HG02642 (cell line): ENCODE results near the gene TENT4B.
A peak's percentile ranks its signal among the peaks of the same experiment; 100 is the strongest.

Experiments
- ATAC-seq: cut with Tn5 transposase; IDR thresholded peaks from one replicate; pipeline ENCODE4 v1.9.1; 2021; ENCODE audit warnings: mild to moderate bottlenecking; ENCODE audit not compliant: unreplicated experiment, poor library complexity

The TENT4B gene

DNA sequence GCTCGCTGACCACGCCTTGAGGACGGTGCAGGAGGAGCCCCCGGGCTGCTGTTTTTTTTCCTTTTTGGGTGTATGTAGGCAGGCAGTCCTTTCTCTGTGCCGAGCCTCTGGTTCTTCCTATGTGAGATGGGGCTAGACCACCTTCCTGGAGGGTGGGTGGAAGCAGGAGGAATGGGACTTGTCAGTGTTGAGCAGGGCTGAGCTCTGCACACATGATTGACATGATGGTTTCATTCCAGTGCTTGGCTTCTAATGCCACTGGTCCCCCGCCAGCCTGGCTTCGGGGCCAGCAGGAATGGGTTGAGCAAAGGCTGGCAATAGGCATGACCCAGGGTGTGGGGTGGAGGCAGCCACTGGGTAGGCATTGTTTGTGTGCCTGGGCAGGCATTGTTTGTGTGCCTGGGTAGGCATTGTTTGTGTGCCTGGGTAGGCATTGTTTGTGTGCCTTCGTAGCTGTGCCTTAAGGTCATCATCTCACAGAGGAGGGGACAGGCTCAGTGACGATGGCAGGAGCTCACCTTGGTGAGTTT, 99.0 kb downstream of the TENT4B start:
- no peak for ATAC-seq

- no peak for ATAC-seq
Measured at GRCh38 chr16:50252874-50253513, 99.9 kb downstream of the TENT4B start.

DNA sequence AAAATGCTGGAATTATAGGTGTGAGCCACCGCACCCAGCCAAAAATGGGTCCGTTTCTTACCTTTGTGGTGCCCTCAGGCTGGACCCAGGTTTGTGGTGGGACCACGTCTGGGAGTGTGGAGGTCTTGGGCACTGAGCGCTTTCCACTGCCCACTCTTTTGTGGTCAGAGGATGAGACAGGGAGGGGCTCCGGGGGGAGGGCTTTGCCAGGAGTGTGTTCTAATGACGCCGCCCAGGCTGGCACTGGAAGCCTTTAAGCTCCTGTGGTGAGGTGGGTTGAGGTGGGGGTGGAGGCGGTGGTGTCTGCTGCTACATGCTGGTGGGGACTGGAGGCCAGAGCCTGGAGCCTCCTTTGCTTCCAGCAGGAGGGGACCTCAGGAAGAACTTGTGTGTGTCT, 100.4 kb downstream of the TENT4B start:
- ATAC-seq = no peak

DNA sequence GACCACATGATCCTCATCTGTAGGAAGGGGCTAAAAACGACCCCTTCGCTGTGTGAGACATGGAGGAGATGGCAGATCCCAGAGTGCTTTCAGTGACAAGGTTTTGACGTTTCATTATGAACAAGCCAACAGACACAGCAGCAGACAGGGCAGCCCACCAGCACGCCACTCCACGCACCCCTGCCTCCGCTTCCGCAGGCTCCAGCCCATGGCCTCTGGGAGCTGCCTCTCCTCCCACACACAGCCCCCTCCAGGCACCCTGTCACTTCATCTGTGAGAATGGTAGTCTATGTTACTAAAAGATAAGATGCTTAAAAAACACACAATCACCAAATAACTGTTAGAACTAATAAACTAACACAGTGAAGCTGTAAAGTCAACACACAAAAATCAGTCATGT, 101.0 kb downstream of the TENT4B start:
- ATAC-seq = no peak

DNA sequence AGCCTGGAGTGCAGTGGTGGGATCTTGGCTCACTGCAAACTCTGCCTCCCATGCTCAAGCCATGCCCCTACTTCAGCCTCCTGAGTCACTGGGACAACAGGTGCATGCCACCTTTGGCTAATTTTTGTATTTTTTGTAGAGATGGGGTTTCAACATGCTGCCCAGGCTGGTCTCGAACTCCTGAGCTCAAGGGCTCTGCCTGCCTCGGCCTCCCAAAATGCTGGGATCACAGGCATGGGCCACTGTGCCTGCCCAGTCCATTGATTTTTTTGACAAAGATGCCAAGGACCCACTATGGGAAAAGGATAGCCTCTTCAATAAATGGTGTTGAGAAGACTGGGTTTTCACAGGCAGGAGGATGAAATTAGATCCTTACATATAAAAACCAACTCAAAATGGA, 102.4 kb downstream of the TENT4B start:
- no peak for ATAC-seq

DNA sequence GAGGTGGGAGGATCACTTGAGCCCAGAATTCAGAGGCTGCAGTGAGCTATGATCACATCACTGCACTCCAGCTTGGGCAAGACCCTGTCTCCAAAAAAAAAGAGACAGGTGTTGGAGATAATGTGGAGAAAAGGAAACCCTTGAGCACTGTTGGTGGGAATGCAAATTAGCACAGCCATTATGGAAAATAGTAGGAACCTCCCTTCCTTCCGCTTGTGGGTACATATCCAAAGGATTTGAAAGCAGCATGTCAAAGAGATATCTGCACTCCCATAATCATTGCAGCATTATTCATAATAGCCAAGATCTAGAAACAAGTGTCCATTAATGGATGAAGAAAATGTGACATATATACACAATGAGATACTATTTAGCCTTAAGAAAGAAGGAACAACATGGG, 103.5 kb downstream of the TENT4B start:
- no peak for ATAC-seq

DNA sequence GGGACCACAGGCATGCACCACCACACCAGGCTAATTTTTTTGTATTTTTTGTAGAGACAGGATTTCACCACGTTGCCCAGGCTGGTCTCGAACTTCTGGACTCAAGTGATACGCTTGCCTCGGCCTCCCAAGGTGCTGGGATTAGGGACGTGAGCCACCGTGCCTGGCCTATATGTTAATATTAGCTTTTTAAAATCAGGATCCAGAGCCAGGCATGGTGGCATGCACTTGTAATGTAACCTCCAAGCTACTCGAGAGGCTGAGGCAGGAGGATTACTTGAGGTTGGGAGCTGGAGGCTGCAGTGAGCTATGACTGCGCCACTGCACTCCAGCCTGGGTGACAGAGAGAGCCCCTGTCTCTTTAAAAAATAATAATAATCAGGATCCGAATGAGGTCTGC, 104.8 kb downstream of the TENT4B start:
- no peak for ATAC-seq

GRCh38 chr16:50259334-50260205, 106.5 kb downstream of the TENT4B start:
- no peak for ATAC-seq

GRCh38 chr16:50260206-50261159, 107.4 kb downstream of the TENT4B start:
- no peak for ATAC-seq

GRCh38 chr16:50261160-50261706, 108.1 kb downstream of the TENT4B start:
- ATAC-seq = no peak

DNA sequence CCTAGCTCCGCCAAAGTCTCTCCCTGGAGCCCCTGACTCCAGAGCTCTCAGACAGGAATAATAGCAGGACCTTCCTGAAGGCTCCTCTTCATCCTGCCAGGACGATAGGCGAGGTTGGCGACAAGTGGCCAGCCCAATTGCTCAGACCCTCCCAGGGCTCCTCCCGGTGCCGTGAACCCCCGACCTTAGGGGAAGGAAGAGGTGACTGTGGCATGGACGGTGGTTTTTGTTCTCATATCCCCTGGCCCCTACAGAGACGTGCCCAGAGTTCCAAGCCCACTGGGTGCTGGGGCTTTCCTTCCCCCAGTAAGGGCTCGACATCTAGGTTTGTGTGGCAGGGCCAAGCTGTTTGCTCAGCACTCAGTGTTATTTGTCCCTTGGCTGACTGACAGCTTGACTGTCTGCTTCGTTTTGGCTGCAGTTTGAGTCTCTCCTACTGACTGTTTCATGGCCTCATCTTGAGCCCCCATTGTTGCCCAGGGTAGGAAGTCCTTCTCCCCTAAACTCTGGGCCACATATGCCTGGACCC, 108.7 kb downstream of the TENT4B start:
- no peak for ATAC-seq

GRCh38 chr16:50263060-50263909, 110.2 kb downstream of the TENT4B start:
- no peak for ATAC-seq

DNA sequence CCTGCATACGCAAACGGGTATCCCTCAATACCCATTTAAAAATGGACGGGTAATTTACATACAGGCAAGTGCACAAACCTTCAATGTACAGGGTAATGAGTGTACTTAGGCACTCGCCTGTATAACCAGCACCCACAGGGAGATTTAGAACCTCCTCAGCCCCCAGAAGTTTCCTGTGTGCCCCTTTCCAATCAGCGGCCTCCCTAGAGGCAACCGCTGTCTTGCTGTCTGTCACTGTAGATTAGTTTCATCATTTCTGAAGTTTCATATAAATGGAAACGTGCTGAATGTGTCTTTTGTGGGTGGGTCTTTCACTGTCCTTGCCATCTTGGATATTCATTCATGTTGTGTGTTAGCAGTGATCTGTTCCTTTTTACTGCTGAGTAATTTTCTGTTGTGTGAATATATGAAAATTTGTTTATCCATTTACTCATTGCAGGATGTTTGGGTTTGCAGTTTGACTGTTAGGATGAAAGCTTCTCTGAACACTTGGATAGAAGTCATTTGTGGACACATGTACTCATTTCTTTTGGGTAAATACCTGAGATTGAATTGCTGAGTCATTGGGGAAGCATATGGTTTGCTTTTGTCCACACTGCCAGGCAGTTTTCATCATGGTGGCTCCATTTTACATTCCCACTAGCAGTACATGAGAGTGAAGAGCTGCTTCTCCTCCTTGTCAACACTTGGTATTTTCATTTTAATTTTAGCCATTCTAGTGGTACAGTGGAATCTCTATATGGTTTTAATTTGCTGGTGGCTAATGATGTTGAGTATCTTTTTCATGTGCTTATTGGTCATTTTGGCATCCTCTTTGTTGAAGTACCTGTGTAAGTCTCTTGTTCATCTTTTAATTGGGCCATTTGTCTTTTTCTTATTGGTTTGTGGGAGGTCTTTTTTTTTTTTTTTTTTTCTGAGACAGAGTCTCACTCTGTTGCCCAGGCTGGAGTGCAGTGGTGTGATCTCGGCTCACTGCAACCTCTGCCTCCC, 111.1 kb downstream of the TENT4B start:
- peak; percentile 33 for ATAC-seq

GRCh38 chr16:50265260-50265659, 112.2 kb downstream of the TENT4B start:
- peak; percentile 25 for ATAC-seq

DNA sequence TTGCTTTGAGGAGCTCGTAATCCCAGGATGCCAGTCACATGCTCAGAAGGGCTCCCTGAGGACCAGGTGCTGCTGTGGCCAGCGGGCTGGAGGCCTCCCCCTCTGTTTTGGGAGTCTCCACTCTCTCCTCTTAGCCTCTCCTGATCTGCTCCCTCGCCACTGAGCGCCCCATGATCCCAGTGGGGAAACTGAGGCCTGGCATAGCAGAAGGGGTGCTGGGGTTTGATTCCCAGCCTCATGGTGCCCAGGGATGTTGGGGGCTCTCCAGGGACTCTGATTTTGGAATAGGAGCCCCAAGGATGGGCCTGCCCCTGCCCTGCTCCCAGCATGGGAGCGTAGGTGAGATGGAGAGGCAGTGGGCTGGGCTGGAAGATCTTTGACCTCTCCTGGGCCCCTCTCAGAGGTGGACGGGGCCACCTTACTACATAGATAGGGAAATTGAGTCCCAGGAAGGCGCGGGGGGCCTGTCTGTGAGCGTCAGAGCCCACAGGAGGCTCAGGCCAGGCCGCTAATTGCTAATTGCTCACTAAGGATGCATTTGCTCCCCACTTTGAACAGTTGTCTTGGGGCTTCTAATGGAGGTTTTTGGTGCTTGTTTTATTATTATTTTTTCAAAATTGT, 112.7 kb downstream of the TENT4B start:
- no peak for ATAC-seq

GRCh38 chr16:50266337-50267091, 113.4 kb downstream of the TENT4B start, which contains the start of gene ADCY7:
Gene ADCY7, plus strand, starts transcription at chr16:50266551. Its CDS starts 21,629 bp downstream, at chr16:50288180.
- peak; percentile 82 for ATAC-seq
